H54 (cell line): ENCODE data around the gene CES3.

ENCODE experiments used
- DNase-seq: peaks from one replicate; pipeline ENCODE4 v3.0.0; 2011; ENCODE audit warnings: low spot score, mixed read lengths; ENCODE audit not compliant: insufficient read length
- FAIRE-seq: peaks from 3 replicates; lab custom pipeline; 2011; peaks lifted over from hg19 to GRCh38; lab: Jason Lieb, UNC
- POLR2A ChIP-seq: IDR thresholded peaks from 2 replicates; pipeline ENCODE4 v1.6.1; 2011; ENCODE audit warnings: low read depth, mild to moderate bottlenecking, low read length

Gene CES3

GRCh38 chr16:66923247-66923731, 37.8 kb upstream of the CES3 start:
- no peak for TF ChIP-seq POLR2A
- DNase-seq (no peak), FAIRE-seq (no peak)

- no peak for TF ChIP-seq POLR2A
- FAIRE-seq, result no peak
- no peak for DNase-seq
Observed at GRCh38 chr16:66923866-66924265, 37.2 kb upstream of the CES3 start.

GRCh38 chr16:66924527-66925321, 36.3 kb upstream of the CES3 start:
- no peak for FAIRE-seq
- no peak for DNase-seq

DNA sequence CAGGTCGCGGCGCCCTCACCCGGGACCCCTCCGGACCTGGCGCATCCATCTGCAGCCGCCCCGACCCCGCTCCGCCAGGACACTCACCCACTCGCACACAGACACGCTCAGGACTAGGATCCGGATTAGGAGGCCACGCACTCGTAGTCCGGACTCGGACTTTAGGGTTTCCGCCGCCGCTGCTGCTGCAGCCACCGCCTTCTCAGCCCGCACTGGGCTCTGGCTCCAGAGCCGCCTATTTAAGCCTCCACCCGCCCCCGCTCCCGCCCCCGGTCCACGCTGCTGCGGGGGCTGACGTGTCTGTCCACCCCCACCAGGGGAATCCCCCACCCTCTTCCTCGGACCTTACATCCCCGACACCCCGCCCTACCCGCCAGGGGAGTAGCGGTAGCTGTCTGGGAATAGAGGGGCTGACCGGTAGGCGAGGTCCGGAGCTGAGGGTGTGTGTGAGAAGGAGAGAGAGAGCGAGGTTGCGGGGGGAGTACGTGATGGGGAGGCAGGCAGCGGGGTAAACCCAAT, 35.7 kb upstream of the CES3 start, which contains the start of gene RRAD:
Gene RRAD (minus strand): TSS at position 214 of the 519 bp plus-strand sequence. CDS start 356 bp downstream, outside the sequence.
- no peak for DNase-seq
- no peak for FAIRE-seq
- no peak for TF ChIP-seq POLR2A

More at GRCh38 chr16:66924527-66925321, 36.3 kb upstream of the CES3 start:
- no peak for TF ChIP-seq POLR2A

- TF ChIP-seq POLR2A, result no peak
- DNase-seq (no peak), FAIRE-seq (no peak)
Observed at GRCh38 chr16:66926171-66926947, 34.7 kb upstream of the CES3 start.

DNA sequence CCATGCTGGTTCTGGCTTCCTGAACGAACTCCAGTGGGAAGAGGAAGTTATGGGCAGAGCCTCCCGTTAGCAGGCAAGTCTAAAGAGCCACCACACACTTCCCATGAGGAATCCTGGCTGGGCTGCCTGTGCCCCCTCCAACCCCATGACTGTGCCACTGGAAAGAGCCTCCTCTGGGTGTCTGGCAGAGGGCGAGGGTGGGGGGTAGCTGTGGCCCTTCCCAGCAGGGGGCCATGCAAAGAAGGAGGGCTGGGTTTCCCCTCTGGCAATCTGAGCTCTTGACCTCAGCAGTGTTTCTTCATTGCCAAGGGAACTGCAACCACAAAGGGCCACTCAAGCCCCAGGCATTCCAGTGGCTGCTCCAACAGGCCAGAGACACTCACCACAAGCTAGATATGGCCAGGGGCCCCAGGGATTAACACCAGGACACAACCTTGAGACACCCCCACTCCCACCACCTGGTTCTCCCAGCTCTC, 34.1 kb upstream of the CES3 start:
- DNase-seq (peak; percentile 96), FAIRE-seq (peak; percentile 80)
- no peak for TF ChIP-seq POLR2A

- DNase-seq (peak; percentile 54), FAIRE-seq (peak; percentile 75)
- no peak for TF ChIP-seq POLR2A
Observed at GRCh38 chr16:66927918-66928649, 33.0 kb upstream of the CES3 start.

DNA sequence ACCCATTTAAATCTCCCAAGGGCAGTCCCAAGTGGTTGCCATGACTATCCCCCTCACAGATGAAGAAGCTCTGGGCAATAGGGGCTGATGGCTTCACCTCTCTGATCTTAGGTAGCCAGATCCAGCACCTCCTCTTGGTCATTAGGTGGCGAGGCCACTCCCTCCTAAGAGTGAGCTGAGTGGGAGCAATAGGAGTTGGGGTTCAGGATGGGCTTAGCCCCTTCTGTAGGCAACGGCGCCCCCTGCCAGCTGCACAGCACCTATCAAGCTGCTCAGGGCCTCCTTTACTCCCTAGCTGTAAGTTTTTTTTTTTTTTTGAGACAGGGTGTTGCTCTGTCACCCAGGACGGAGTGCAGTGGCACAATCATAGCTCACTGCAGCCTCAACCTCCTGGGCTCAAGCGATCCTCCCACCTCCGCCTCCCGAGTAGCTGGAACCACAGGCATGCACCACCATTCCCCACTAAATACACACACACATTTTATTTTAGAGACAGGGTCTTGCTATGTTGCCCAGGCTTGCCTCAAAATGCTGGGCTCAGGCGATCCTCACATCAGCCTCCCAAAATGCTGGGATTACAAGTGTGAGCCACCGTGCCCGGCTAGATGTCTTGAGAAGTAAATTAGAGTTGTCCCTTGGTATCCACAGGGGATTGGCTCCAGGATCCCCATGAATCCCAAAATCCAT, 32.2 kb upstream of the CES3 start:
- no peak for TF ChIP-seq POLR2A
- FAIRE-seq (no peak), DNase-seq (no peak)

GRCh38 chr16:66930189-66930588, 30.9 kb upstream of the CES3 start:
- FAIRE-seq, result no peak
- peak; percentile 84 for DNase-seq
- TF ChIP-seq POLR2A, result no peak

DNA sequence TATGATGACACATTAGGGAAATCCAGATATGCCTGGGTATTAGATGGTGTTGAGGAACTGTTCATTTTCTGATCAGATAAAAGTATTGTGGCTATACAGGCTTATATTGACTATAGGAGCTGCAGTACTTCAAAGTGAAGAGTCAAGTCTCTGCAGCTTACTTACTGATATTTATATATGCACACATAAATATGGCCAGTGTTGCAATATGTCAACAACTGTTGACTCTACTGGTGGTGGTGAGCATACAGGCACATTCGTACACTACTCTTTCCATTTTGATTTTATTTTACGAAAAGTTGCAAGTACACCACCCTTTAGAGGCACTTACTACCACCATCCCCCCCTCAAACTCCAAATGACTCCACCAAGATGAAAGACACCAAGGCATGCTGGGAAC, 29.4 kb upstream of the CES3 start:
- DNase-seq (no peak), FAIRE-seq (no peak)
- TF ChIP-seq POLR2A, result no peak

DNA sequence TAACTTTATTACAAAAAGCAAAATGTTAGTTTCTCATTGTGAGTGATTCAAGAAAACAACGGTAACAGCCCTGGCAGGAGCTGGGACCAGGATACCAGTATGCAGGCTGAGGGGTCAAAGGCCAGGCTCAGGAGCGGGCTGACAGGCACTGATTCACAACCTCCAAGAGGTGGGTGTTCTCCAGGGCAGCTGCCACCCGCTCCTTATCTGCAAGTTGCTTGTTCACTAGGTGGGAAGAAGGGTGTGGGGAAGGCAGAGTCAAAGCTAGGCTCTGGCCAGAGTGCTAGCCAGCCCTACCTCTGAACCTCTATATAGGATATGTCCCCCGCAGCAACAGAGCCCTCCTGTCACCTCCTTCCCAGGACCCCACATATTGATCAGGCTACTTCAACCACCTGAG, 29.0 kb upstream of the CES3 start:
- no peak for DNase-seq
- FAIRE-seq, result no peak
- TF ChIP-seq POLR2A, result no peak

GRCh38 chr16:66933776-66934137, 27.3 kb upstream of the CES3 start:
- no peak for DNase-seq
- FAIRE-seq, result no peak
- no peak for TF ChIP-seq POLR2A
